NT2/D1 (cell line): ENCODE data around the gene QSER1.

ENCODE experiments used
- SUZ12 ChIP-seq: IDR thresholded peaks from 2 replicates; pipeline ENCODE4 v1.6.1; 2011; ENCODE audit not compliant: insufficient read length, insufficient read depth; ENCODE audit errors: extremely low read depth
- YY1 ChIP-seq: IDR thresholded peaks from 2 replicates; pipeline ENCODE4 v1.6.1; 2011; ENCODE audit not compliant: insufficient read length, insufficient read depth

DNA sequence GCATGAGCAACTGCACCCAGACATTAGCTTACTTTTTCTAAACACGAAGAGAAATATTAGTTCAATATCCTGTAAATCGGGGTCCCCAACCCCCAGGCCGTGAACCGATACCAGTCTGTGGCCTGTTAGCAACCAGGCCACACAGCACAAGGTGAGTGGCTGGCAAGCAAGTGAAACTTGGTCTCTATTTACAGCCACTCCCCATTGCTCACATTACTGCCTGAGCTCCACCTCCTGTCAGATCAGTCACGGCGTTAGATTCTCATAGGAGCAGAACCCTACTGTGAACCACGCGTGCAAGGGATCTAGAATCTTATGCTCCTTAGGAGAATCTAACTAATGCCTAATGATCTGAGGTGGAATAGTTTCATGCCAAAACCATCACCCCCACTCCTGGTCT, 95.2 kb downstream of the QSER1 start:
- no peak for TF ChIP-seq YY1
- no peak for TF ChIP-seq SUZ12
